Measurements from ENCODE around the gene TRIM3.
"Not testable (repeated sequence)": the region's sequence is repeated elsewhere in the genome, so short reads cannot be mapped to it uniquely, and the experiment has no call there.

The TRIM3 gene

GRCh38 chr11:6473451-6474412 is at the start of gene TRIM3:
TRIM3 (minus strand) TSS chr11:6473941; CDS start chr11:6465695, 8,246 bp downstream.
- peak; percentile 65 for DNase-seq

GRCh38 chr11:6523253-6523652 is 49.5 kb upstream of the TRIM3 start:
- no peak for DNase-seq

GRCh38 chr11:6521946-6522345 is 48.2 kb upstream of the TRIM3 start:
- DNase-seq = not testable (repeated sequence)

GRCh38 chr11:6520265-6520664 is 46.5 kb upstream of the TRIM3 start:
- no peak for DNase-seq

GRCh38 chr11:6516865-6517264 is 43.1 kb upstream of the TRIM3 start:
- no peak for DNase-seq

GRCh38 chr11:6505577-6506240 is 32.0 kb upstream of the TRIM3 start:
- DNase-seq = no peak

- DNase-seq = no peak
These were observed 30.4 kb upstream of the TRIM3 start for GRCh38 chr11:6504166-6504565.

- no peak for DNase-seq
These were observed 28.6 kb upstream of the TRIM3 start for GRCh38 chr11:6502382-6502781.

- no peak for DNase-seq
These were observed 24.8 kb upstream of the TRIM3 start for GRCh38 chr11:6498544-6498943.

- no peak for DNase-seq
These were observed 24.4 kb upstream of the TRIM3 start for GRCh38 chr11:6498121-6498520.

- DNase-seq = no peak
These were observed 23.5 kb upstream of the TRIM3 start, which contains the start of gene DNHD1 for GRCh38 chr11:6497069-6497839. DNHD1 (plus strand) TSS chr11:6497280; CDS start chr11:6498216, 936 bp downstream.

- no peak for DNase-seq
These were observed 15.6 kb upstream of the TRIM3 start for GRCh38 chr11:6489306-6489705.

- no peak for DNase-seq
These were observed 15.1 kb upstream of the TRIM3 start for GRCh38 chr11:6488821-6489220.

- DNase-seq = no peak
These were observed 14.6 kb upstream of the TRIM3 start for GRCh38 chr11:6488342-6488741.

- DNase-seq = no peak
These were observed 13.2 kb upstream of the TRIM3 start for GRCh38 chr11:6486938-6487337.

GRCh38 chr11:6486256-6486655 is 12.5 kb upstream of the TRIM3 start:
- no peak for DNase-seq

- no peak for DNase-seq
These were observed 11.9 kb upstream of the TRIM3 start for GRCh38 chr11:6485661-6486060.

GRCh38 chr11:6483015-6483414 is 9.3 kb upstream of the TRIM3 start:
- DNase-seq = no peak

- DNase-seq = no peak
These were observed 8.7 kb upstream of the TRIM3 start for GRCh38 chr11:6482441-6482840.

GRCh38 chr11:6481924-6482275 is 8.2 kb upstream of the TRIM3 start:
- DNase-seq = no peak

- peak; percentile 92 for DNase-seq
These were observed 7.5 kb upstream of the TRIM3 start, which contains the start of the genes ARFIP2 and TIMM10B for GRCh38 chr11:6481012-6481923. ARFIP2 (minus strand) TSS chr11:6481331; CDS start chr11:6480421, 910 bp downstream. TIMM10B (plus strand) TSS chr11:6481501; CDS start chr11:6481517, 16 bp downstream.
